Suprapubic skin (tissue), 4 donors: Measurements from ENCODE around the gene AUTS2. TPM values are rescaled to one million over a fixed set of nuclear protein-coding genes. Genes with fewer than 3 reads are reported as not detected.
A peak's percentile ranks its signal among the peaks of the same experiment; 100 is the strongest.

ENCODE experiments used
- DNase-seq, 2 donors: peaks; one replicate each; pipeline ENCODE4 v3.0.0-alpha.2; 2019; ENCODE audit warnings: low spot score in 2 of 2
- H3K27ac ChIP-seq: fragments of 200-600 bp; sonication (generic); one replicate; pipeline ENCODE4 v1.5.1; 2019
- H3K27me3 ChIP-seq: fragments of 200-600 bp; sonication (generic); one replicate; pipeline ENCODE4 v1.5.1; 2019
- H3K36me3 ChIP-seq: fragments of 200-600 bp; sonication (generic); one replicate; pipeline ENCODE4 v1.5.1; 2019
- H3K4me1 ChIP-seq: fragments of 200-600 bp; sonication (generic); one replicate; pipeline ENCODE4 v1.5.1; 2019
- H3K4me3 ChIP-seq: fragments of 200-600 bp; sonication (generic); one replicate; pipeline ENCODE4 v1.5.1; 2019; ENCODE audit warnings: mild to moderate bottlenecking
- H3K9me3 ChIP-seq: fragments of 200-600 bp; sonication (generic); one replicate; pipeline ENCODE4 v1.5.1; 2019
- EP300 ChIP-seq: sonication (generic); formaldehyde crosslinking; IDR thresholded peaks from one replicate; pipeline ENCODE4 v1.6.1; 2017; ENCODE audit warnings: antibody characterized with exemption
- POLR2A ChIP-seq, 2 donors: fragments of 450-650 bp; IDR thresholded peaks; one replicate each; pipeline ENCODE4 v1.6.1; 2017; ENCODE audit warnings: antibody characterized with exemption in 2 of 2, mild to moderate bottlenecking in 2 of 2, moderate library complexity in 2 of 2
- POLR2AphosphoS5 ChIP-seq, 3 donors: sonication (generic); formaldehyde crosslinking; IDR thresholded peaks; one replicate each; pipeline ENCODE4 v1.6.1; 2017; ENCODE audit warnings: antibody characterized with exemption in 3 of 3
- WGBS: methylation state at CpG from one replicate; pipeline ENCODE4 v1.1.5; 2018; 5-methylcytosine and 5-hydroxymethylcytosine counted together
- total RNA-seq, 4 donors: library from RNA; depleted of rRNA; stranded (reverse); fragments of >200 nt; gene quantifications; one replicate each; pipeline ENCODE4 v1.1.0, GENCODE V29; 2016
- TF ChIP-seq, protein P1 (sequence below), 2 donors: fragments of 200-600 bp in 1 of 2; fragments of 450-650 bp in 1 of 2; sonication (generic) in 1 of 2; IDR thresholded peaks; one replicate each; pipeline ENCODE4 v1.5.1; 2016 to 2019; ENCODE audit warnings: antibody characterized with exemption in 2 of 2, mild to moderate bottlenecking in 1 of 2, moderate library complexity in 1 of 2

The AUTS2 gene
- total RNA-seq, 4 donors from 2014 or later: 31.0 to 102 (median 56.4) TPM

DNA sequence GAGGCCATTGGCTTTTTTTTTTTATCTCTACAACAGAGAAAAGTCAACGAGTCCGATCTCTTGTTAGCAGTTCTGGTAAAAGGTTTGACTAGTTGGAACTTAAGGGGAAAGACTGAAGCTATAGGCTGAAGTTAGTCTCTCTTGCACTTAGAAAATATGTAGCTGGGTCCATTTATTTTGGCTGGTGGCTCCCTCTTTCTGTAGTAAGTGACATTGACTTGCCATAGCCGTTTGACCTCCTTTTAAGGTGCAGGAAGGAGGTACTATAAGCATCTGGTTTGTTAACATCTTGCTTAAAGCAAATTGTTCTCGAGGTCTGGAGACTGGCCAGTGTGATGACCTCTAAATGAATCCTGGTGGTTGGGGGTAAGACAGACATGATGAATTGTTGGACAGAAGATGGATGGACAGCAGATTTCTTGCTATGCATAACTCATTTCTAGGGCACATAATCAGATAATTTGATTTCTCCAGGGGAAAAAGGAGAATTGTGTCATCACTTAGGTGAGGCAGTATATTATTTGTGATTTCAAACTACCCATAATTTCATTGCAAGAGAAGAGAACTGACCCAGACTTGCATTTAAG, 1177.4 kb downstream of the AUTS2 start:
- no peak overlapping the region for H3K4me3 ChIP-seq
- no peaks in the 10 kb centered on the region for H3K9me3 ChIP-seq
- H3K4me1 ChIP-seq: peaks cover 14% of the 10 kb centered on the region
- H3K27ac ChIP-seq: no peak overlapping the region
- TF ChIP-seq, protein P1, sequence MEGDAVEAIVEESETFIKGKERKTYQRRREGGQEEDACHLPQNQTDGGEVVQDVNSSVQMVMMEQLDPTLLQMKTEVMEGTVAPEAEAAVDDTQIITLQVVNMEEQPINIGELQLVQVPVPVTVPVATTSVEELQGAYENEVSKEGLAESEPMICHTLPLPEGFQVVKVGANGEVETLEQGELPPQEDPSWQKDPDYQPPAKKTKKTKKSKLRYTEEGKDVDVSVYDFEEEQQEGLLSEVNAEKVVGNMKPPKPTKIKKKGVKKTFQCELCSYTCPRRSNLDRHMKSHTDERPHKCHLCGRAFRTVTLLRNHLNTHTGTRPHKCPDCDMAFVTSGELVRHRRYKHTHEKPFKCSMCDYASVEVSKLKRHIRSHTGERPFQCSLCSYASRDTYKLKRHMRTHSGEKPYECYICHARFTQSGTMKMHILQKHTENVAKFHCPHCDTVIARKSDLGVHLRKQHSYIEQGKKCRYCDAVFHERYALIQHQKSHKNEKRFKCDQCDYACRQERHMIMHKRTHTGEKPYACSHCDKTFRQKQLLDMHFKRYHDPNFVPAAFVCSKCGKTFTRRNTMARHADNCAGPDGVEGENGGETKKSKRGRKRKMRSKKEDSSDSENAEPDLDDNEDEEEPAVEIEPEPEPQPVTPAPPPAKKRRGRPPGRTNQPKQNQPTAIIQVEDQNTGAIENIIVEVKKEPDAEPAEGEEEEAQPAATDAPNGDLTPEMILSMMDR (IDR thresholded peaks at IDR 0.05): peak in 1 of 2 donors; percentile 15
- TF ChIP-seq POLR2AphosphoS5 (IDR thresholded peaks at IDR 0.05): no peak
- WGBS: 73% methylated on average over 4 of the region's 4 CpGs
- no peaks in the 10 kb centered on the region for H3K27me3 ChIP-seq
- DNase-seq: no peak
- H3K36me3 ChIP-seq: peaks cover 58% of the 10 kb centered on the region

DNA sequence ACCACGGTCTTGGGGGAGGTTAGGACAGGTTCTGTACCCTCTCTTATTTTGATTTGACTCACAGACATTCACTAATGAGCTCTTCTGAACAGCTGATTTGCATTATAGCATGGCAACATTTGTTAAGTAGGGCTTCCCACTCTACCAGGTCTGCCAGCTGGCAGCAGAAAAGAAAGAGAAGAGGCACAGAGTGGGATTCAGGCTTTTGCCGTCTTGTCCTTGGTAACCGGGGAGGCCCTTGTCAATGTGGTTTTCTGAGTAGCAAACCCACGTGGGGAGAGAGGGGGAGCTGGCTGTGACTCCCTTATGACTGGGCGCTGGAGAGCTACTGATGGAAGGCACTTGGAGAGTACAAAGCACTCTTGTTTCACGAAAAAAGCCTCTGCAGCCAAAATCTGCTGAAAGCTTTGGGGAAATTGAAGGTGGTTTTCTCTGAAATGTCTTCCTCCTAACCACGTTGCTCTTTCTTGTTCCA, 1178.4 kb downstream of the AUTS2 start:
- peak overlapping the region; percentile 45 for H3K27ac ChIP-seq
- H3K9me3 ChIP-seq: no peaks in the 10 kb centered on the region
- WGBS: 49% methylated on average over 7 of the region's 7 CpGs
- H3K4me3 ChIP-seq: no peak overlapping the region
- DNase-seq: no peak
- H3K4me1 ChIP-seq: peaks cover 14% of the 10 kb centered on the region
- TF ChIP-seq POLR2AphosphoS5 (IDR thresholded peaks at IDR 0.05) (no peak), EP300 (no peak), POLR2A (IDR thresholded peaks at IDR 0.05) (no peak)
- TF ChIP-seq, protein P1 (IDR thresholded peaks at IDR 0.05): no peak
- H3K36me3 ChIP-seq: peaks cover 56% of the 10 kb centered on the region
- H3K27me3 ChIP-seq: no peaks in the 10 kb centered on the region

DNA sequence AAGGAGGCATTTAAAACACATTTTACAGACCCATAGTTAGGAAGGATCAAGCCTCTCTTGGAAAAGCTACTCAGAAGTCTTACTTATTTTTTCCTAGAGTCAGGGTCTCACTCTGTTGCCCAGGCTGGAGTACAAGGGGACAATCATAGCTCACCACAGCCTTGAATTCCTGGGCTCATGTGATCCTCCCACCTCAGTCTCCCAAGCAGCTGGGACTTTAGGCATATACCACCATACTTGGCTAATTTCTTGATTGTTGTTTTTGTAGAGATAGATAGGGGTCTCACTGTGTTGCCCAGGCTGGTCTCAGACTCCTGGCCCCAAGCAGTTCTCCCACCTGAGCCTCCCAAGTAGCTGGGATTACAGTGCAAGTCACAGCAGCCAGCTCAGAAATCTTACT, 1179.0 kb downstream of the AUTS2 start:
- TF ChIP-seq POLR2AphosphoS5 (IDR thresholded peaks at IDR 0.05) (no peak), POLR2A (IDR thresholded peaks at IDR 0.05) (no peak)

DNA sequence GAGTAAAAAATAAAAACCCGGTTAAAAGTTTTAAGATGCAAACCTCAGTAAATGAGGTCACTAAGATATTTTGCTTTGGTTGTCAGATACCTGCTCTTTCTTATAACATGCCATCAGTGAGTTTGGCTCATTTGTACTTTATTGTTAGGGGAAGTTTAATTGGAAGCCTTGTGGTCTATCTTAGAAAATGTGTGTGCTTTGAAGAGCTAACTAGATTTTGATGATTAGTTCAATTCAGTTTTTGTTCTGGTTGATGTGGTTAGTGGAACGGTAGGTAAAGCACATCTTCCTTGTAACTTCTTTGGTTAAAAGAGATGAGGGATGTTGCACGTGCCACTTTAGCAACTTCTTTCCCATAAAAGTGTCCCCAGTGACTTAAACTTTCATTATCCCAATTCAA, 1180.3 kb downstream of the AUTS2 start:
- Histone ChIP-seq H3K4me1 (peaks cover 14% of the 10 kb centered on the region), H3K4me3 (no peak overlapping the region), H3K9me3 (no peaks in the 10 kb centered on the region), H3K36me3 (peaks cover 54% of the 10 kb centered on the region), H3K27ac (no peak overlapping the region), H3K27me3 (no peaks in the 10 kb centered on the region)
- 83% methylated on average over 3 of the region's 3 CpGs for WGBS
- TF ChIP-seq, protein P1 (IDR thresholded peaks at IDR 0.05): no peak
- TF ChIP-seq POLR2AphosphoS5 (IDR thresholded peaks at IDR 0.05) (no peak), EP300 (no peak), POLR2A (IDR thresholded peaks at IDR 0.05) (no peak)
- DNase-seq: no peak

More for the DNA sequence above, 1179.0 kb downstream of the AUTS2 start:
- H3K36me3 ChIP-seq: peaks cover 57% of the 10 kb centered on the region
- DNase-seq: no peak
- peak overlapping the region; percentile 38 for H3K27ac ChIP-seq
- no peaks in the 10 kb centered on the region for H3K27me3 ChIP-seq
- H3K4me1 ChIP-seq: peaks cover 14% of the 10 kb centered on the region
- no peak overlapping the region for H3K4me3 ChIP-seq
- no peaks in the 10 kb centered on the region for H3K9me3 ChIP-seq

DNA sequence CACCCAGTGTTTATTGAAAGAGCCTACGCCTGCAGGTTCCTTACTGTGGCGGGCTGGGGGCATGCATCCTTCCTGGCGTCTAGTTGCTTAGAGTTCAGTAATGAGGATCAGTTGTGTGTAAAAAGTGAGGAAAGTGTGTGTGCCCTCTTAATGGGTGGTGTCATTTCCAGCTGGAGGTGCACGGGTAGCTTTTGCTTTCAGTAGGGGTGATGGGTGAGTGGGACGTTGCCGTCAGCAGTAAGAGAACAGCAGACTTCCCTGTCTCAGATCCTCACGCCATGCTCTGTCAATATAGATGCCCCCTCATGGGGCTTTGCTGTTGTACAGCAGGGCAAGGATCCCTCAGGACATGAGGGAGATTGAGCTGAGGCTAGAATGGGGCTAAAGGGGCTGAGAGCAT, 1181.0 kb downstream of the AUTS2 start:
- H3K4me1 ChIP-seq: peaks cover 14% of the 10 kb centered on the region
- no peaks in the 10 kb centered on the region for H3K9me3 ChIP-seq
- H3K36me3 ChIP-seq: peaks cover 55% of the 10 kb centered on the region
- no peak overlapping the region for H3K27ac ChIP-seq
- H3K27me3 ChIP-seq: no peaks in the 10 kb centered on the region
- 93% methylated on average over 7 of the region's 7 CpGs for WGBS
- TF ChIP-seq, protein P1 (IDR thresholded peaks at IDR 0.05): no peak
- TF ChIP-seq POLR2AphosphoS5 (IDR thresholded peaks at IDR 0.05): no peak
- TF ChIP-seq POLR2A (IDR thresholded peaks at IDR 0.05): no peak
- TF ChIP-seq EP300: no peak
- no peak for DNase-seq
- no peak overlapping the region for H3K4me3 ChIP-seq

DNA sequence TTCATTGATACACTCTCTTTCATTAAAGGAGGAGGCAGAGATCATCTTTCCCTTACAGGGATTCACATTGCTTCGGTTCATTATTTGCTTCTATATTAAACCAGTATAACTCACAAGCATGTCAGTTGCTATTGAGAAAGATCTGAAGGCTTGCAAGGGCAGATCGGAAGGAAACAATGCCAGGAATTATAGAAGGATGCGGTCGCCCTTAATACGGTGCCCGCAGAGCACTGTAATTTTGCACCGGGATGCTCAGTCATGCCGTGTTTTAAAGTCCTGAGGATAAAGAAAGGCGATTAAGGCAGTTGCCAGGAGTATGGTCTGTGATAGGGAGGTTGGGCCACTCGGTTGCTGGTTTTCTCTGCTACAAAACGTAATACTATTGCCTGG, 1183.6 kb downstream of the AUTS2 start:
- no peak for DNase-seq
- no peaks in the 10 kb centered on the region for H3K9me3 ChIP-seq
- no peak overlapping the region for H3K27ac ChIP-seq
- peaks cover 76% of the 10 kb centered on the region for H3K36me3 ChIP-seq
- 90% methylated on average over 11 of the region's 11 CpGs for WGBS
- peaks cover 10% of the 10 kb centered on the region for H3K4me1 ChIP-seq
- TF ChIP-seq POLR2AphosphoS5 (IDR thresholded peaks at IDR 0.05) (no peak), EP300 (no peak), POLR2A (IDR thresholded peaks at IDR 0.05) (no peak)
- TF ChIP-seq, protein P1 (IDR thresholded peaks at IDR 0.05): no peak
- no peak overlapping the region for H3K4me3 ChIP-seq
- no peaks in the 10 kb centered on the region for H3K27me3 ChIP-seq
